GM12878 (cell line): ENCODE measurements around the gene PON3. TPM values are rescaled to one million over a fixed set of nuclear protein-coding genes. Genes with fewer than 3 reads are reported as not detected.

ENCODE experiments used
- ATAC-seq: fragments of 200-7000 bp; cut with Tn5 transposase; 3 replicates; pipeline ENCODE4 v1.9.1; 2020; ENCODE audit warnings: mild to moderate bottlenecking, moderate library complexity
- BruUV-seq: library from RNA; stranded (reverse); fragments of 400-500 nt; replicated peaks from 2 replicates; lab custom pipeline; 2021; lab: Mats Ljungman, UMichigan
- CTCF ChIA-PET: fragments of 300-600 bp; sonication (Branson Sonifier 250); formaldehyde crosslinking; extraction: SDS; loops from one replicate; lab custom pipeline; 2021; ENCODE audit warnings: inconsistent platforms; lab: Yijun Ruan, JAX
- POLR2A ChIA-PET: fragments of 350-600 bp; formaldehyde crosslinking; extraction: SDS; loops from one replicate; lab custom pipeline; 2021; ENCODE audit warnings: inconsistent platforms; lab: Charles Lee
- RAD21 ChIA-PET: fragments of 300-600 bp; sonication (Branson Sonifier 250); formaldehyde crosslinking; loops from one replicate; lab custom pipeline; 2023; ENCODE audit warnings: antibody characterized with exemption; ENCODE audit not compliant: unreplicated experiment; lab: Charles Lee
- SMC1A ChIA-PET: fragments of 300-600 bp; sonication (Branson Sonifier 250); formaldehyde crosslinking; loops from one replicate; lab custom pipeline; 2023; ENCODE audit not compliant: unreplicated experiment, uncharacterized antibody; lab: Charles Lee
- DNase-seq: peaks from one replicate; pipeline ENCODE4 v3.0.0-alpha.2; 2011; ENCODE audit warnings: low read depth, low spot score
- FAIRE-seq: peaks from 3 replicates; lab custom pipeline; 2011; peaks lifted over from hg19 to GRCh38; lab: Jason Lieb, UNC
- H2AFZ ChIP-seq: 2 replicates; pipeline ENCODE4 v1.6.0; 2011; ENCODE audit warnings: low read depth, low read length, control low read depth; ENCODE audit not compliant: control insufficient read depth
- H3K27ac ChIP-seq: 2 replicates; pipeline ENCODE4 v1.5.1; 2011; ENCODE audit warnings: control low read depth; ENCODE audit not compliant: control insufficient read depth, insufficient read depth
- H3K27me3 ChIP-seq, 2 experiments: replicated peaks in 1 of 2; 2 replicates each; pipeline versions ENCODE4 v1.6.0 to v1.6.1; 2011; ENCODE audit warnings: low read length in 1 of 2; ENCODE audit not compliant: control insufficient read depth in 2 of 2, insufficient read depth in 2 of 2
- H3K36me3 ChIP-seq, 2 experiments: 2 replicates each; pipeline ENCODE4 v1.5.1; 2011; ENCODE audit warnings: low read length in 1 of 2; ENCODE audit not compliant: control insufficient read depth in 2 of 2, insufficient read depth in 2 of 2
- H3K4me1 ChIP-seq: 2 replicates; pipeline ENCODE4 v1.6.1; 2011; ENCODE audit warnings: mild to moderate bottlenecking, low read length, moderate library complexity, mixed read lengths; ENCODE audit not compliant: control insufficient read depth, insufficient read depth
- H3K4me2 ChIP-seq: 2 replicates; pipeline ENCODE4 v1.6.0; 2011; ENCODE audit warnings: control low read depth; ENCODE audit not compliant: control insufficient read depth, insufficient read depth
- H3K4me3 ChIP-seq: fragments of 200-600 bp; sonication (generic); 2 replicates; pipeline ENCODE4 v1.5.1; 2016
- H3K79me2 ChIP-seq: 2 replicates; pipeline ENCODE4 v1.6.0; 2011; ENCODE audit warnings: low read length; ENCODE audit not compliant: control insufficient read depth, insufficient read depth
- H3K9ac ChIP-seq: 2 replicates; pipeline ENCODE4 v1.8.0; 2011; ENCODE audit warnings: low read length, control low read depth, mixed read lengths; ENCODE audit not compliant: control insufficient read depth, insufficient read depth
- H3K9me3 ChIP-seq: replicated peaks from 3 replicates; pipeline ENCODE4 v1.5.1; 2011; ENCODE audit warnings: mild to moderate bottlenecking, low read length; ENCODE audit not compliant: control insufficient read depth, insufficient read depth
- H4K20me1 ChIP-seq: 2 replicates; pipeline ENCODE4 v1.6.0; 2011; ENCODE audit not compliant: control insufficient read depth, insufficient read depth
- ATF7 ChIP-seq: fragments of 450-650 bp; IDR thresholded peaks from 2 replicates; pipeline ENCODE4 v1.6.1; 2016; ENCODE audit warnings: low read depth, mild to moderate bottlenecking
- BRCA1 ChIP-seq: IDR thresholded peaks from 2 replicates; pipeline ENCODE4 v1.6.1; 2011; ENCODE audit warnings: low read depth, low read length, improper control_type of control experiment
- CREB1 ChIP-seq: IDR thresholded peaks from 2 replicates; pipeline ENCODE4 v1.6.1; 2012; ENCODE audit warnings: low read depth, mild to moderate bottlenecking, inconsistent platforms
- DPF2 ChIP-seq: fragments of 450-650 bp; IDR thresholded peaks from 2 replicates; pipeline ENCODE4 v1.6.1; 2017; ENCODE audit warnings: mild to moderate bottlenecking
- FOXK2 ChIP-seq: fragments of 450-650 bp; IDR thresholded peaks from 2 replicates; pipeline ENCODE4 v1.6.1; 2017; ENCODE audit warnings: mild to moderate bottlenecking, moderate library complexity
- MTA2 ChIP-seq: fragments of 450-650 bp; IDR thresholded peaks from 2 replicates; pipeline ENCODE4 v1.6.1; 2016; ENCODE audit warnings: low read depth, mild to moderate bottlenecking, moderate library complexity
- TBL1XR1 ChIP-seq: IDR thresholded peaks from 2 replicates; pipeline ENCODE4 v1.6.1; 2012; ENCODE audit warnings: low read depth, low read length, improper control_type of control experiment
- TCF3 ChIP-seq: IDR thresholded peaks from 2 replicates; pipeline ENCODE4 v1.6.1; 2012; ENCODE audit warnings: low read depth, mild to moderate bottlenecking, low read length, borderline replicate concordance; ENCODE audit not compliant: insufficient read depth
- ZBED1 ChIP-seq: IDR thresholded peaks from 2 replicates; pipeline ENCODE4 v1.6.1; 2016; ENCODE audit warnings: borderline replicate concordance
- ZNF217 ChIP-seq: fragments of 450-650 bp; IDR thresholded peaks from 2 replicates; pipeline ENCODE4 v1.6.1; 2017; ENCODE audit warnings: antibody characterized with exemption, mild to moderate bottlenecking
- ZNF622 ChIP-seq: fragments of 450-650 bp; IDR thresholded peaks from 2 replicates; pipeline ENCODE4 v1.6.1; 2017; ENCODE audit warnings: mild to moderate bottlenecking, inconsistent platforms
- WGBS: methylation state at CpG from one replicate; pipeline ENCODE4 v1.1.6; 2016; ENCODE audit warnings: low lambda C conversion rate; ENCODE audit not compliant: insufficient replicate concordance, insufficient coverage; ENCODE audit errors: missing lambda C conversion rate; 5-methylcytosine and 5-hydroxymethylcytosine counted together
- in situ Hi-C: fragments of 300-500 bp; cut with MboI; formaldehyde crosslinking; loops from 9 replicates; pipeline ENCODE4 v1.14.3; 2018; ENCODE audit warnings: mixed read lengths
- intact Hi-C: fragments of 100-400 bp; cut with micrococcal nuclease; formaldehyde crosslinking; loops from one replicate; pipeline ENCODE4 v1.14.2; 2022; ENCODE audit not compliant: unreplicated experiment
- polyA plus RNA-seq, 11 experiments: library from polyadenylated mRNA; depleted of rRNA in 4 of 11; unstranded in 6 of 11; stranded (reverse) in 5 of 11; fragments of >200 nt; fragmentation: Nextera tagmentation in 4 of 11; fragmentation: Illumina TruSeq in 1 of 11; extraction: Ambion mirVana in 4 of 11; extraction: Trizol in 1 of 11; gene quantifications; 1 replicate in 1 of 11; 2 replicates in 10 of 11; pipeline versions ENCODE4 v1.2.1 to v1.2.3, GENCODE V29; 2011 to 2016; ENCODE audit warnings: inconsistent platforms in 2 of 11, missing spikeins in 2 of 11, low read depth in 1 of 11
- total RNA-seq, 4 experiments: library from RNA; depleted of rRNA in 3 of 4; stranded (reverse); fragments of >200 nt in 3 of 4; fragmentation: Illumina TruSeq in 1 of 4; extraction: Trizol in 1 of 4; gene quantifications; 2 replicates each; pipeline versions ENCODE4 v1.2.1 to v1.2.3, GENCODE V29; 2013 to 2021
- TF ChIP-seq, protein P1 (sequence below): fragments of 450-650 bp; IDR thresholded peaks from 2 replicates; pipeline ENCODE4 v1.6.1; 2017; ENCODE audit warnings: antibody characterized with exemption, mild to moderate bottlenecking, moderate library complexity
- TF ChIP-seq, protein P2 (sequence below), 3 experiments: IDR thresholded peaks in 2 of 3; conservative IDR thresholded peaks in 1 of 3; 2 replicates each; pipeline ENCODE4 v1.5.1; 2011; ENCODE audit warnings: low read depth in 3 of 3, low read length in 3 of 3, mild to moderate bottlenecking in 3 of 3, control low read depth in 2 of 3, moderate library complexity in 2 of 3, inconsistent platforms in 1 of 3, mixed read lengths in 1 of 3; ENCODE audit not compliant: control insufficient read depth in 2 of 3, insufficient read depth in 1 of 3; ENCODE audit errors: extremely low read depth in 1 of 3
- TF ChIP-seq, protein P3 (sequence below): fragments of 450-650 bp; IDR thresholded peaks from 2 replicates; pipeline ENCODE4 v1.6.1; 2016; ENCODE audit warnings: mild to moderate bottlenecking

PON3 gene
- total and polyA plus RNA-seq, 10 of the 15 experiments (the other 5 are each of a cell fraction or from before 2014, with no cell fraction given) = 0.45 to 2.0 (median 0.91) TPM

DNA sequence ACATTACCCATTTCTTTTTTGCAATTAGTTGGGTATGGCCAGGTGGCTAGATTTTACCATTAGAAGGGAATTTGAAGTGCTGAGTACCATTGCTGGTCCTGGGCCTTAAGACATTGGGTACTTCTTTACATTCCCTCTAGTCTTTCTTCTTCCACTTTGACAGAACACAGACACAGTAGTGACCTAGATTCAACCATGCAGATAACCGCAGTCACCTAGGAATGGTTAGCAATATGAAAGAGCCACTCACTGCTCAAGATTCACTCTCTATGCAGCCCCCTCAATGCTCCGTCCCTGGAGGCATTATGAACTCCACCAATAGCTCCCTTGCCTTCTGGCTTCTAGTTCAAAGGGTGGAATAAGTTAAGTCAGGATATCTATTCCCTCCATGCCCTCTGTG, 55.7 kb downstream of the PON3 start:
- H3K4me3 ChIP-seq = no peak overlapping the region
- FAIRE-seq = no peak
- intact Hi-C loops (no loop called here), in situ Hi-C loops (no loop called here)
- H4K20me1 ChIP-seq = no peaks in the 10 kb centered on the region
- ChIA-PET RAD21 (no interaction called here), POLR2A (no interaction called here), CTCF (no interaction called here), SMC1A (no interaction called here)
- no peak for TF ChIP-seq MTA2
- no peak for TF ChIP-seq ZNF622
- TF ChIP-seq TCF3 = no peak
- no peak for TF ChIP-seq ZBED1
- TF ChIP-seq, protein P1, sequence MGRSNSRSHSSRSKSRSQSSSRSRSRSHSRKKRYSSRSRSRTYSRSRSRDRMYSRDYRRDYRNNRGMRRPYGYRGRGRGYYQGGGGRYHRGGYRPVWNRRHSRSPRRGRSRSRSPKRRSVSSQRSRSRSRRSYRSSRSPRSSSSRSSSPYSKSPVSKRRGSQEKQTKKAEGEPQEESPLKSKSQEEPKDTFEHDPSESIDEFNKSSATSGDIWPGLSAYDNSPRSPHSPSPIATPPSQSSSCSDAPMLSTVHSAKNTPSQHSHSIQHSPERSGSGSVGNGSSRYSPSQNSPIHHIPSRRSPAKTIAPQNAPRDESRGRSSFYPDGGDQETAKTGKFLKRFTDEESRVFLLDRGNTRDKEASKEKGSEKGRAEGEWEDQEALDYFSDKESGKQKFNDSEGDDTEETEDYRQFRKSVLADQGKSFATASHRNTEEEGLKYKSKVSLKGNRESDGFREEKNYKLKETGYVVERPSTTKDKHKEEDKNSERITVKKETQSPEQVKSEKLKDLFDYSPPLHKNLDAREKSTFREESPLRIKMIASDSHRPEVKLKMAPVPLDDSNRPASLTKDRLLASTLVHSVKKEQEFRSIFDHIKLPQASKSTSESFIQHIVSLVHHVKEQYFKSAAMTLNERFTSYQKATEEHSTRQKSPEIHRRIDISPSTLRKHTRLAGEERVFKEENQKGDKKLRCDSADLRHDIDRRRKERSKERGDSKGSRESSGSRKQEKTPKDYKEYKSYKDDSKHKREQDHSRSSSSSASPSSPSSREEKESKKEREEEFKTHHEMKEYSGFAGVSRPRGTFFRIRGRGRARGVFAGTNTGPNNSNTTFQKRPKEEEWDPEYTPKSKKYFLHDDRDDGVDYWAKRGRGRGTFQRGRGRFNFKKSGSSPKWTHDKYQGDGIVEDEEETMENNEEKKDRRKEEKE = no peak
- no peak for TF ChIP-seq FOXK2
- TF ChIP-seq CREB1 = no peak
- TF ChIP-seq, protein P2, sequence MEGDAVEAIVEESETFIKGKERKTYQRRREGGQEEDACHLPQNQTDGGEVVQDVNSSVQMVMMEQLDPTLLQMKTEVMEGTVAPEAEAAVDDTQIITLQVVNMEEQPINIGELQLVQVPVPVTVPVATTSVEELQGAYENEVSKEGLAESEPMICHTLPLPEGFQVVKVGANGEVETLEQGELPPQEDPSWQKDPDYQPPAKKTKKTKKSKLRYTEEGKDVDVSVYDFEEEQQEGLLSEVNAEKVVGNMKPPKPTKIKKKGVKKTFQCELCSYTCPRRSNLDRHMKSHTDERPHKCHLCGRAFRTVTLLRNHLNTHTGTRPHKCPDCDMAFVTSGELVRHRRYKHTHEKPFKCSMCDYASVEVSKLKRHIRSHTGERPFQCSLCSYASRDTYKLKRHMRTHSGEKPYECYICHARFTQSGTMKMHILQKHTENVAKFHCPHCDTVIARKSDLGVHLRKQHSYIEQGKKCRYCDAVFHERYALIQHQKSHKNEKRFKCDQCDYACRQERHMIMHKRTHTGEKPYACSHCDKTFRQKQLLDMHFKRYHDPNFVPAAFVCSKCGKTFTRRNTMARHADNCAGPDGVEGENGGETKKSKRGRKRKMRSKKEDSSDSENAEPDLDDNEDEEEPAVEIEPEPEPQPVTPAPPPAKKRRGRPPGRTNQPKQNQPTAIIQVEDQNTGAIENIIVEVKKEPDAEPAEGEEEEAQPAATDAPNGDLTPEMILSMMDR (IDR thresholded peaks at IDR 0.05 in 2 of 3, conservative IDR thresholded peaks at IDR 0.05 in 1 of 3; ENCODE audit: control insufficient read depth in 2 of 3, extremely low read depth in 1 of 3, insufficient read depth in 1 of 3, low read depth in 3 of 3, low read length in 3 of 3) = no peak
- TF ChIP-seq, protein P3, sequence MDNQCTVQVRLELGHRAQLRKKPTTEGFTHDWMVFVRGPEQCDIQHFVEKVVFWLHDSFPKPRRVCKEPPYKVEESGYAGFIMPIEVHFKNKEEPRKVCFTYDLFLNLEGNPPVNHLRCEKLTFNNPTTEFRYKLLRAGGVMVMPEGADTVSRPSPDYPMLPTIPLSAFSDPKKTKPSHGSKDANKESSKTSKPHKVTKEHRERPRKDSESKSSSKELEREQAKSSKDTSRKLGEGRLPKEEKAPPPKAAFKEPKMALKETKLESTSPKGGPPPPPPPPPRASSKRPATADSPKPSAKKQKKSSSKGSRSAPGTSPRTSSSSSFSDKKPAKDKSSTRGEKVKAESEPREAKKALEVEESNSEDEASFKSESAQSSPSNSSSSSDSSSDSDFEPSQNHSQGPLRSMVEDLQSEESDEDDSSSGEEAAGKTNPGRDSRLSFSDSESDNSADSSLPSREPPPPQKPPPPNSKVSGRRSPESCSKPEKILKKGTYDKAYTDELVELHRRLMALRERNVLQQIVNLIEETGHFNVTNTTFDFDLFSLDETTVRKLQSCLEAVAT = no peak
- TF ChIP-seq ZNF217 = no peak
- no peak for TF ChIP-seq BRCA1
- TF ChIP-seq ATF7 = no peak
- no peak for TF ChIP-seq TBL1XR1
- TF ChIP-seq DPF2 = no peak
- no peak overlapping the region for H3K9ac ChIP-seq
- no peak overlapping the region for H3K27ac ChIP-seq
- no peaks in the 10 kb centered on the region; a peak in 1 of 4 replicates for H3K36me3 ChIP-seq
- no TSS peak for BruUV-seq
- no peak for DNase-seq
- no peak; the same call in 2 of the 3 replicates for ATAC-seq
- no peak overlapping the region for H2AFZ ChIP-seq
- H3K4me2 ChIP-seq = no peak overlapping the region
- no peaks in the 10 kb centered on the region for H3K9me3 ChIP-seq
- H3K4me1 ChIP-seq = no peaks in the 10 kb centered on the region
- no peaks in the 10 kb centered on the region; a peak in 2 of 4 replicates for H3K27me3 ChIP-seq
- WGBS = 25% methylated on average over 2 of the region's 2 CpGs
- no peaks in the 10 kb centered on the region for H3K79me2 ChIP-seq
